GM18520 (cell line): ENCODE results near the gene EEF1AKMT3.
"Not testable (repeated sequence)": the region's sequence is repeated elsewhere in the genome, so short reads cannot be mapped to it uniquely, and the experiment has no call there.

Source experiments
- ATAC-seq: cut with Tn5 transposase; IDR thresholded peaks from one replicate; pipeline ENCODE4 v1.9.1; 2021; ENCODE audit not compliant: unreplicated experiment

Gene EEF1AKMT3

DNA sequence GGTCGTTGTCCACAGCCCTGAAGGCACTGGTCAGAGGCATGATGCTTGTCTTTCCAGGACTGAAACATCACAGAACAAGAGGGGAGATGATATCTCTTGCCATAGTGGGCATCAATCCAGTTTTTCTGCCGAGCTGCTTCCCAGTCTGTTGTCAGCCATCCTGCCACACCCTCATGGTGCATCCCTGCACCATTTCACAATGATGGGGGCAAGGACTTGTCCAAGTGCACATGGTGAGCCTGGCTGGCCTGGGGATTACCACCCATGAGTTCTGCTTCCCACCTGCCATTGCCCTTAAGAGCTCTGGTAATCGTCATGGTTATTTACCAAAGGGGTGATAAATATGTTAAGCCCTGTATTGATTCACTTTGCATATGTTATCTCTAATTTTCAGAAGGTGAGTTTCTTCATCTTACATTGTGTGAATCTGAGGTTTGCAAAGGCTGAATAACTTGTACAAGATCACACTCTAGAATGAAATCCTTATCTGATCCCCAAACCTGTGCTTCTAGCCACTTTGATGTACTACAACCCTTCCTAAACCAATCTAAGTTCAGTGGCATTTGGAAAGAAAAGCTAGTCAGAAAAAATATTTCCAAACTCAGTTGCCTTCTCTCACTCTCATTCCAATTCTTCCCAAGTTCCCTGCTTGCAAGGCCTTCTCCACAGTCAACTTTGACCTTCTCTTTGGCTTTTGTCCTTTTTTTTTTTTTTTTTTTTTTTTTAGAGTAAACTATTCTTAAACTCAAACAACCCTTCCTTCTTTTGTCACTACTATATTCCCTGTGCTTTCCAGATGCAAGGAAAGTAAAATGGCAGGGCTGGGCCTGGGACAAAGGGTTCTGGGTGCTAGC is 43.8 kb downstream of the EEF1AKMT3 start:
- no peak for ATAC-seq

DNA sequence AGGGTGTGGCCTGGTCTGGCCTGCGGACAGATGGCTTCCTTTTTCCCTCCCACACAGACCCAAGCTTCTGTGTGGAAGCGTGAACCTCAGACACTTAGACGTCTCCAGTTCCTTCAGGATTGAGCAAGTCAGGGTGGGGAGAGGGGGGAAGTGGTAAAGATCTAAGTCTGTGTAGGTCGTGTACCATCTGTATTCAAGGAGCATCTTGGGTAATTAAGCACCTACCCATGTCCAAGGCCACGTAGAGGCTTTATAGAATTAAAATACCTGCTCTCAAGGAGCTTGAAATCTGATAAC is 44.4 kb downstream of the EEF1AKMT3 start:
- ATAC-seq, result no peak

DNA sequence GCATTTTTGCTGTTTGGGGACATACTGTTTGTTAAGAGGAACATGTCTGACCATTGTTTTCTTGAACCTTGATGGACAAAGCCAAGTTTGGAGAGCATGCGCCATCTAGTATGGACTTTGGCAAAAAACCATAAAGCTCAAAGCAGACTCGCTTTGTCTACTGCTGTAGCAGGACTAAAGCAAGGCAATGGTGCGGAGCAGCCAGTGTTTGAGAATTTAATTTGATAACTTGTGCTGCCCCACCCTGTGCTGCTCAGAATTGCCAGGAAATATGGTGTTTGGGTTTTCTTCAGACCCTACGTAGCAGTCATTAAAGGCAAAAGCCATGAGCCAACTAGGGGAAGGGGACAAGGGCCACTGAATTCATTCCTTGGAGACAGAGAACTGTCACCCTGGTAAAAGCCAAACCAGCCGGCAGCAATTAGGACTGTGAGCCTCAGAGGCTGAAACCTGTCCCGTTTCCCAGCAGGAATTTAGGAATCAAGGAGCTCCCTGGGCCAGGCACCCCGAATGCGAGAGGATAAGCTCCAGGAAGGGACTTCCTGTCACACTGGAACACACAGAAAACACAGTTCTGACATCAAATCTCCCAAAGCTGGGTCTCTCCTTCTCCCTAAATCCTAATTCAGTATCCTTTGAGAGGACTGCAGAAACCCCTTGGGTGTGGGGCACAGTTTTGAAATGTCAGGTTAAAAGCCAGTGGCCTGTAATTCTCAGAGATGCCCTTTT is 45.0 kb downstream of the EEF1AKMT3 start:
- ATAC-seq, result no peak

DNA sequence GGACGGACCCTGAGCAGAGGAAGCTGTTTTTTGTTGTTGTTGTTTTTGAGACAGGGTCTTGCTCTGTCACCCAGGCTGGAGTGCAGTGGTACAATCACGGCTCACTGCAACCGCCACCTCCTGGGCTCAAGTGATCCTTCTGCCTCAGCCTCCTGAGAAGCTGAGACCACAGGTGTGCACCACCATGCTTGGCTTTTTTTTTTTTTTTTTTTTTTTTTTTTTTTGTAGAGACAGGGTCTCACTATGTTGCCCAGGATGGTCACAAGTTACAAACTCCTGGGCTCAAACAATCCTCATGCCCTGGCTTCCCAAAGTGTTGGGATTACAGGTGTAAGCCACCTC is 45.5 kb downstream of the EEF1AKMT3 start:
- not testable (repeated sequence) for ATAC-seq

DNA sequence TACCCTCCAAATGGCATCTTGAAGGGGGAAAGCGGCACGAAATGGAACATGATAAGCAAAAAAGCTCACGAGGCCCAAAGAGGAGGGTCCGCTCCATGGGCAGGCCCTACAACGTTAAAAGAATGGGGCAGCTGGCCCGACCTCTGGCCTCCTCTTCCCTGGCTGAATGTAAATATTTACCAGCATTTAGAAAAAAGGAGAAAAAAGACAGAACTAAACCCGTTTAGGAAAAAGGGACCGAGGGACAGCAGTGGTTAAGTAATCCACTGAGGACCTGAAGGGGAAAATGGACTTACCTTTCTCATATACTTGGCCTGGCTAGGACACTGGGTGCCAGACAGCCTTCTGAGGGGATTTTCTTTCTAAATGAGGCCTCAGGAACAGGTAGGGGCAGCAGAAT is 47.7 kb downstream of the EEF1AKMT3 start:
- ATAC-seq, result not testable (repeated sequence)

DNA sequence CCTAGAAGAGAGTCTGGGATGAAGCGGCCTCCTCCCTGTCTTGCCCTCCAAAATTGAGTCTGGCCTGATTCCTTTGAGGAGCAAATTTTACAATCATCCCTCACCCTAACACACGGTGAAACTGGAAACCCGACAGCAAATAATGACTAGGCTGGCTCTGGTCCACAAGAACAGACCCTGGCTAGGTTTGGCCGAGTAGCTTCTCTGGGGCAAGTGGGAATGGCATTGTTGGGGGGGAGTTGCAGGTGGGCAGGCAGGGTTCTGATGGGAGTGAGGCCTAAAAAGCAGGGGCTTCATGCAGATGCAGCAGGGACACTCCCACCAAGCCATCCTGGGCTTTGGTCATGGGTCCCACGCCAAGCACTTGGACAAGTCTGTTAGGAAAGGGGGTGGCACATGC is 48.6 kb downstream of the EEF1AKMT3 start:
- not testable (repeated sequence) for ATAC-seq

DNA sequence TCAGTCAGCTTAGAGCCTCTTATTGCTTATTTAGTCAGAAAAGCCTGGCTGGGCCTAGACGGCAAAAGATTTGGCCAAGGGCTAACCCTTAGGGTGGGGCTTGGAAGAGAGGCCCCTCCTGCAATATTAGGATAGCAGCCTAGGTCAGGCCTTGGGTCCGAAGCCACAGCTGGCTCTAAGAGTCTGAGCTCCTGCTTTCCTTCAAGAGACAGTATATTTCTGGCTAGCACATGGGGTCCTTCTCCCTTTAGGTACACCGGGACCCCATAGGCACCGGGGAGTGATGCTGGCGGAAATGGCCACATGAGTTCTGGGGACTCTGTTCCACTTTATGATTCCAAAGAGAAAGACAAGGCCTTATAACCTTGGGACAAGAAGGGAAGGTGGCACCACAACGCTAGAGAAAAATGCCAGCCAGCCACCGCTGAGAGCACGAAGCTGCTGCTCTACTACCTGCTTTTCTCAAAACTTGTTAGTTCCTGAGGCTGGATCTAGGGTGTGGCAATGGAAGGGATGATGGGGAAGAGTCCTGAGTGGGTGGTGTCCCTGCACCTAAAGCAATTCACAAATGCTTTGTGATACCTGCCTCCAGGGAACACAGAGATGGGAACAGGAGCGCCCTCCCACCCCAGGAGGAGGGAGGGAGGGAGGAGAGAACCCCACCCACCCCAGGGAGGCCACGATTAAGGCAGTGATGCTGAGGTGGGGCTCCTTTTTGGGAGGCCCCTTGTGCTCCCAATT is 49.2 kb downstream of the EEF1AKMT3 start:
- no peak for ATAC-seq

DNA sequence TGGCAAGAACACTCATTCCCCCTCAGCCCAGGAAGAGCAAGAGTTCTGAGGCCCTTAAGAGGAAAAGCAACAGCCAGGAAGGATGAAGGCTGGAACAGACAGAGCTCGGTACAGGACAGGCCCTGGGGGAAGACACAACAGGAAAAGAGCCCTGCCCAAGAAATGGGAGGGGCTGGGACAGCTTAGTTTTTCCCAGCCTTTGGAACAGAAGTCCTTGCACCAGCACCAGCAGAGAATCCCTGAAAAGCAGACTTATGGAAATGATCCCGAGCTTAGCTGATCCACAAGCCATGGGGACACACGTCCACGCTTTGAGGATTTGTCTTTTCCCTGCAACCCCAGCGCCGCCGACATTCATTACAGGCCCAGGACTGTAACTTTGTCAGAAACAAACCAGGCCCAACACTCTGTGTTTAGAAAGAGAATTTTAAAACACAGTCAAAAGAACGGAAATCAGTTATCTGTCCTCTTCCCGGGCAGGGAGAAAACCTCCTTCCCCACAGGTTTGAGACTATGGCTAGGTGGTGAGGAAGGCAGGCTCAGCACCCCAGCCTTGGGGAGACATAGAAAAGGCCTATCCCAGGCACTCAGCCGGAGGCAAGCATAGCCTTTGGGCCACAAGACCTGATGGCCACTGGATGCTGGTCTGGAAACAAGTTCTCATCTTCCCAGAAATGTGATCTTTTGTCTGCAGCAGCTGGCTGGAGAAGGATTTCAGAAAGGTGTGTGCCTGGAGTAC is 50.1 kb downstream of the EEF1AKMT3 start:
- no peak for ATAC-seq

DNA sequence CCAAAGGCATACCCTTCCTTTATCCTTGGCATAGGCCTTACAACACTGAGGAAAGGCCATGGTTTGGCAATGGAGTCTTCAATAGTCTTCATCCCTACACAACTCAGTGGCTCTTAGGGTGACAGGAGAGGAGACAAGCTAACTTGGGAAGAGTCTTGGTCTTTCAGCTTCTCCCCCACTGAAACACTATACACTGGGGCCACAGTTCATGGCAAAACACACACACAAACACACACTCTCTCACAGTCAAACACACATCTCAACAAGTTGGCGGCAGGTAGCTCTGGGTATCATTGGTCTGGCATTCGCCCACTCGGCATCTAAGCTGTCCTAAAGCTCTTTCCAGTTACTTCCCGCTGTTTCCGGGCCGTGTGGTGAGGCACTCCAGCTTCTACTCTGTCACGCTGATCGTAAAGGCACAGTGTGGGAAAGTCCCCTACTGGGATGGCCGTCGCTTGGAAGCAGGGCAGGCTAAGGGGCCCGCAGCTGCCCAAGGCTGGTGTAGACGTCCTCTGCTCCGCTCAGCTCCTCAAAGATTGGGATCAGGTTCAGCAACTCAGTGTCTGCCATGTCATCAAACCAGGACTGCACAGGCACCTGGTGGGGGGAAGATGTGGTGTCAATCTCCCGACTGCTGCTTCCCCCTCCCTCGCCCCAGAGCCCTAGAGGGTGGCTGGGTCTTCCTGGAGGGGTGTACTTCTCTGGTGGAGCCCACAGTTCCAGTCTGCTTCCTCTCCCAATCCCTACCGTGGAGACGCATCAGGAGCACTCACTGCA is 50.9 kb downstream of the EEF1AKMT3 start:
- ATAC-seq, result no peak

DNA sequence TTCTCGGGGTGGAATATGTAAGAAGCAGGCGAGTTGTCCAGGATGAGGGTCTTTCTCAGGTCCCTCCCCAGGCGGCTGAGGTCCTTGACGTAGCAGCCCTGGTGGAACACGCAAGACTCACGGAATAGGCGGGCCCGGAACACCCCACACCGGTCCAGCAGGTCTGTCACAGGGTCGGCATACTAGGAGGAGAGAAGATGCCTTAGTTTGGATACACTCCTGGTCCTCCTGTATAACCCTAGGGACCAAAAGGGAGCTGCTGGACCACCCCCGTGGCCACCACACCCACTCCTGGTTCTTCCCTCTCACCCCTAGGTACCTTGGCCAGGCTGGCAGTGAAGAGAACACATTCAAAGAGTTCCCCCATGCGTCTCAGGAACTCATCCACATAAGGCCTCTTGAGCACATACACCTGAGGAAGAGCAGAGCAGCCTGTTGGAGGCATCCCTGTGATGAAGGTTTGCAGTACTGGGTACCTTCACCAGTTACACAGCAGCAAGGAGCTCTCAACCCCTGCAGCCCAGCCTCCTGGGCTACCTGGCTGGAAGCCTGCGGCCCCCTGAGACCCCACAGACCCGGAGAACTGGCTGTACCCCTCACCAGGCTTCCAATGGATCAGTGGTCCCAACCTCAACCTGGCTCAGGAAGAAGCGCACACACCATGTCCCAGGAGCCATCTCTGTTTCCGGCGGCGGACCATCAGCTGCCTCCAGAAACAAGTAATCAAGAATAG is 51.7 kb downstream of the EEF1AKMT3 start:
- ATAC-seq, result no peak

DNA sequence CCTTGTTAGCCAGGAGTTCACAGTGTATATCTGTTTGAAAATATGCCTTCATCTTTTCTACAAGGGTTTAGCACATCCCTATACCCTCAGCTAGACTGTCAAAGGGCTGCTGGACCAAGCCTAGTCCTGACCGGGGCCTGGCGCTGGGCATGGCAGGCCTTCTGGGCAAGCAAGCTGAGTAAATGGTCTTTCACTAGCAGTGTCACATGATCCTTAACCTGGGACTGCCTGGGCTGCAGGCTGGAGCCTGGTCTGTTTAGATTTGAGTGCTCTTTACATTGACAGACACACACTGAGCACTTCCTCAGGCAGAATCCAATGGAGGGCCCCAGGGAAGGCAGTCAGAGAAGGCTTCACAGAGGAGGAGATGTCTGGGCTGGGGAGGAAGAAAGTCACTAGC is 53.0 kb downstream of the EEF1AKMT3 start:
- ATAC-seq, result no peak

DNA sequence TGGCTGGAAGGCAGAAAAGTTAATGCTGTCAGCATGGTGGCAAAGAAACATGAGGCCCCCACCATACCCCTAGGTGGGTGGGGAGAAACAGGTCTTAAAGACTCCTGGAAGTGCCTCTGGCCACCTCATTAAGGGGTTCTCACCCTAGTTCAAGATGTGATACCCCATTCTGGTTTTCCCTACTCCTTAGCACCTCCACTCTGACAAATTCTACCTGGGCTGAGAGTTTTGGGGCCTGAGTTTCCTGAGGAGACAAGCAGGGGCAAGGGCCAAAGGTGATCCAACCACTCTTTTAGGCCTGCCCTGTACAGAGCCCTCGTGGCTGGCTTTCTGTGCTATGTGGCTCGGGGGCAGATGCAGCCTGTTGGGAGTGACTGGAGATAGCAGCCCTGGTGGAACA is 54.0 kb downstream of the EEF1AKMT3 start:
- no peak for ATAC-seq

DNA sequence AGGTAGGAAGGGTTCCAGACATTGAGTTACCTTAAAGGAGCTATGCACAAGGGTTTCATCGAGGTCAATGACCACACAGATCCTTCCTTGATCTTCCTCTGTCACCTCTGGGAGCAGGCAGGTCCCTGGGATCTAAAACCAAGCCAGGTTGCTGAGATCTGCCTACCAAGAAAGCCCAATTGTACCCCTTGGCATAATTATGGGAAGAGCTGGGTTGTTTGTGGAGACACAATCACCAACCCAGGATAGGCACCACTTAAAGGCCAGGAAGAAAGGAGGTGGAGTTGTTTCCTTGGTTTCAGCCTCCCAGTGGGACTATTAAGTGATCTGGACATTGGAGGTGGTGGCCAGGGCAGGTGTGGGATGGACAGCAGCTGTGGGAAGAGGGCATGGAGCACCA is 54.6 kb downstream of the EEF1AKMT3 start:
- no peak for ATAC-seq

DNA sequence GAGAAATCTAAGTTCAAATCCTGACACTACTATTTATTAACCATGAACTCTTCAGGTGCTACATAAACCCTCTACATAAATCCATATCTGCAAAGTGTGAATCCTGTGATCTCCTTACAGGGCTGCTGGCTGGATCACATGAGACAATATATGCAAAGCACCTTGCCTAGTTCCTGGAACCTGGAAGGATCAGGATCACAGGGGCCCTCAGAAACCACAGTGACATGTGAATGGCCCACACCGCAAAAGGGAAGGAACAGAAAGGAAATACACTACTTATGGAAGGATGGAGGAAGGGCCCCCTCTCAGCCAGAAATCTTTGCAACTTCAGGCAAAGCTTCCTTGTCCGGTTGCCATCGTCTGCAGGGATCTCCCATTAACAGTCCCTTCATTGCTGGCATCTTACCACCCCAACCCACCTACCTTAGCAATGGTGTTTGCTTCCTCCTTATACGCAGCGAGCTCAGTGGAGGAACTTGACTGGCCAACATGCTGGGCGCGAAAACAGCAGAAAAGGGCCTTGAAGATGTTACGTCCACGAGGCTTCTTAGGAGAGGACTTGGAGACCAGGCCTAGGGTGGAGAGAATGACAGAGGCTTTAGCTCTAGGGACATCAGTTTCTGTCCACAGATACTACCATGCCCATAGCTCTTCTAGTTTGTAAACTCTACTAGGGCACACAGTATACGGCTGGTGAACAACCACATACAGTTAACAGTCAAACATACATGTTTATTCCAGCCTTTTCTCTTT is 56.8 kb downstream of the EEF1AKMT3 start:
- no peak for ATAC-seq

DNA sequence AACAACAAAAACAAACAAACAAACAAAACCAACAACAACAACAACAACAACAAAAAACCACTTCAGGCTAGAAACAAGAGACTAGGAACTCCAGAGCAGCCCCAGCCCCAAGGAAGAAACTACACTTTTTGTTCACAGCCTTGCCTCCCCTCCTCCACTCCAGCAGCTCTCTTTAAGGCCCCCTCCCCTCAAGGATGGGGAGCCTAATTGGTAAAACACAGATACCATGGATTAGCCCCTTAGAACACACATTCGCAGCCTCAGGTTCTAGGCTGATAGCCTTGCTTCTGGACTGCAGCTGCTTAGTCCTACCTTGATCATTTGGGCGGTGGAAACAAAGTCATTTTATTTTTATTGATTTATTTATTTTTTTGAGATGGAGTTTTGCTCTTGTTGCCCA is 58.0 kb downstream of the EEF1AKMT3 start:
- no peak for ATAC-seq
